BLaER1 (cell line): ENCODE measurements around the gene NECTIN4.

Source experiments
- H3K27ac ChIP-seq: shearing (Covaris generic); formaldehyde crosslinking; 2 replicates; pipeline ENCODE4 v1.8.1; 2022
- H3K27me3 ChIP-seq: shearing (Covaris generic); formaldehyde crosslinking; 2 replicates; pipeline ENCODE4 v1.8.1; 2022
- H3K36me3 ChIP-seq: shearing (Covaris generic); formaldehyde crosslinking; 2 replicates; pipeline ENCODE4 v1.8.1; 2022
- H3K4me1 ChIP-seq: shearing (Covaris generic); formaldehyde crosslinking; 2 replicates; pipeline ENCODE4 v1.8.1; 2022
- H3K4me2 ChIP-seq: shearing (Covaris generic); formaldehyde crosslinking; 2 replicates; pipeline ENCODE4 v1.8.1; 2022
- H3K4me3 ChIP-seq: shearing (Covaris generic); formaldehyde crosslinking; 2 replicates; pipeline ENCODE4 v1.8.1; 2022
- H3K9ac ChIP-seq: shearing (Covaris generic); formaldehyde crosslinking; 2 replicates; pipeline ENCODE4 v1.8.1; 2022
- H3K9me3 ChIP-seq: shearing (Covaris generic); formaldehyde crosslinking; 2 replicates; pipeline ENCODE4 v1.8.1; 2022
- H4K20me1 ChIP-seq: shearing (Covaris generic); formaldehyde crosslinking; 2 replicates; pipeline ENCODE4 v1.8.1; 2022
- Cebpa-rat ChIP-seq: shearing (Covaris generic); IDR thresholded peaks from 2 replicates; pipeline ENCODE4 v1.8.1; 2022

NECTIN4 gene

DNA sequence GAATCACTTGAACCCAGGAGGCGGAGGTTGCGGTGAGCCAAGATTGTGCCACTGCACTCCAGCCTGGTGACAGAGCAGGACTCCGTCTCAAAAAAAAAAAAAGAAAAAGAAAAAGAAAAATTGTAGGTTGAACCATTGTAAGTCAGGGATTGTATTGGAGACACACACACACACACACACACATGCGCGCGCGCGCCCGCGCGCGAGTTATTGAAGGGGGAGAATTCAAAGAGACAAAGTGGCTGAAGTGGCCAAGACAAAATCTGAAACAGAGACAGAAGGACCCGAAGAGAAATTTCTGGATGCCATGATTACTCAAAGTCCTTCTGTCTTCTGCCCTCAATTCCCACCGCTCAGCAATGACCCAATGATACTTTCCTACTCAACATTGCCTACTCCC, 5.1 kb upstream of the NECTIN4 start:
- H3K27me3 ChIP-seq = no peaks in the 10 kb centered on the region
- H3K4me3 ChIP-seq = no peak overlapping the region
- no peak for TF ChIP-seq Cebpa-rat
- no peak overlapping the region for H3K27ac ChIP-seq
- peaks cover 11% of the 10 kb centered on the region for H4K20me1 ChIP-seq
- H3K4me1 ChIP-seq = peaks cover 27% of the 10 kb centered on the region
- H3K9ac ChIP-seq = no peak overlapping the region
- peaks cover 8% of the 10 kb centered on the region for H3K36me3 ChIP-seq
- H3K4me2 ChIP-seq = no peak overlapping the region
- no peaks in the 10 kb centered on the region for H3K9me3 ChIP-seq

DNA sequence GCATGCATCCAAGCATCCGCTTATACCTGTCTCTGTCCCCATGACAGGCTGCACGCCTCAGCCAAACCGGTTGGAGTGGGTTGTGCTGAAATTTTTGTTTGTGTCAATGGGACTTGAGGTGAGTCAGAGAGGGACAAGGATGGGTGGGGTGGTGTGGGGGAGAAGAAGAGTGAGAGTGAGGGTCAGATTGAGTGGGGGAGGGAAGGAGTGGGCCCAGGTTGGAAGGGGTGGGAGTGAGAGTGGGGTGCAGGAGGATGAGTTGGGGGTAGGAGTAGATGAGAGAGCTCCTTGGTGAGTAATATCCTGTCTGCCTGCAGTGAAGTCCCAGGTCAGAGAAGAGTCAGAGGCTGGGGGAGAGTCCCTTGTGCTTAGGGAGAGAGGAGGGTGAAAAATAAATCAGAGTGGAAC, 3.3 kb upstream of the NECTIN4 start:
- TF ChIP-seq Cebpa-rat = no peak
- no peak overlapping the region for H3K9ac ChIP-seq
- no peaks in the 10 kb centered on the region for H3K36me3 ChIP-seq
- no peaks in the 10 kb centered on the region for H3K9me3 ChIP-seq
- no peaks in the 10 kb centered on the region for H4K20me1 ChIP-seq
- H3K27ac ChIP-seq = no peak overlapping the region
- no peak overlapping the region for H3K4me2 ChIP-seq
- no peak overlapping the region for H3K4me3 ChIP-seq
- H3K4me1 ChIP-seq = peaks cover 9% of the 10 kb centered on the region
- no peaks in the 10 kb centered on the region for H3K27me3 ChIP-seq

DNA sequence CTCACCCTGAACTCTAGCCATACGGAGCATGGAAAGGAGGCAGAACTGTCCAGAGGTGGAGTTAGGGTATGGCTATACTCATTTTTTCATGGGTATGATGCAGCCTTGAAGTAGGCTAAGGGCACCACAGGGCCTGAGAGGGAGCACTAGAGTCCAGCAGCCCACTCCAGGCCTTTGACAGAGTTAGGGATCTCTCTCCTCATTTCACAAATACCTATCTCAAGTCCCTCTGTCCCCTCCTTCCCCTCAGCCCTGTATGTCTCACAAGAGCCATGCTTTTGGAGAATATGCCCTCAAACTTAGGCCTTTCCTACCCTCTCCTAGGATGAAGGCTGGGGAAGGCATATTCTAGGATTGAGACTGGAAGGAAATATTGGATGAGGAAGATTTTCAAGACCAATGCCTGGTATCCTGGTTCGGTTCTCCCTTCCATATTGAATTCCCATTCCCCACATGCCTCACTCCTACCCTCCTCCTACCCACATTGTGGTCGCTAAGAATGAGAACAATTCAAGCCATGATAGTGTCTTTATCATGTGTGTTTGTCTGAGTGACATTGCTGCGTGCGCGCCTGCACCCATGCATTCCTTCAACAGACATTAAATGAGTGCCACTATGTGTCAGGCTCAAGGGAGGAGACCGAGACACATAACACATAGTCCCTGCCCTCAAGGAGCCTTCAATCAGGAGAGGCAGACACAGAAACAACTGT, 2.6 kb upstream of the NECTIN4 start:
- Histone ChIP-seq H3K9ac (no peak overlapping the region), H3K4me3 (no peak overlapping the region), H3K4me2 (no peak overlapping the region), H3K4me1 (peaks cover 3% of the 10 kb centered on the region), H4K20me1 (no peaks in the 10 kb centered on the region), H3K36me3 (no peaks in the 10 kb centered on the region), H3K27me3 (no peaks in the 10 kb centered on the region), H3K9me3 (no peaks in the 10 kb centered on the region), H3K27ac (no peak overlapping the region)
- no peak for TF ChIP-seq Cebpa-rat

DNA sequence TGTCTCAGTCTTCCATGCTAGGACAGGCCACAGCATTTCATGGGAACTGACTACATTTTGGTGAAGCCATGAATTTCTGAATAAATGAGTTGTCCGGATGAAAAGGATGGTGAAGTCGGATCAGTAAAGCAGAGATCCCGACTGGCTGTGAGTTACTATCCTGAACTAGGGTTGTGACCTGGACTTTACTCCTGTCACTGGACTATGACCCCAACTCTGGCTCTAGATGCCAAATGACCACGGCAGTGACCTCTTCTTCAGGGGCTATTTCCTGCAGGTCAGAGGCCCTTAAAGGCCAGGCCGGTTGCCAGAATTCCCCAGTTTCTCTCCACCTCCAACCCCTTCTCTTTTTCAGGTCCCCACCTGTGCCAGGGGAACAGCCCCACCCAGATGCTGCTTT, 1.7 kb upstream of the NECTIN4 start:
- no peak for TF ChIP-seq Cebpa-rat
- Histone ChIP-seq H3K4me2 (no peak overlapping the region), H3K4me3 (no peak overlapping the region), H3K4me1 (no peaks in the 10 kb centered on the region), H3K27ac (no peak overlapping the region), H3K9ac (no peak overlapping the region), H3K9me3 (no peaks in the 10 kb centered on the region), H3K27me3 (no peaks in the 10 kb centered on the region), H3K36me3 (no peaks in the 10 kb centered on the region), H4K20me1 (no peaks in the 10 kb centered on the region)

DNA sequence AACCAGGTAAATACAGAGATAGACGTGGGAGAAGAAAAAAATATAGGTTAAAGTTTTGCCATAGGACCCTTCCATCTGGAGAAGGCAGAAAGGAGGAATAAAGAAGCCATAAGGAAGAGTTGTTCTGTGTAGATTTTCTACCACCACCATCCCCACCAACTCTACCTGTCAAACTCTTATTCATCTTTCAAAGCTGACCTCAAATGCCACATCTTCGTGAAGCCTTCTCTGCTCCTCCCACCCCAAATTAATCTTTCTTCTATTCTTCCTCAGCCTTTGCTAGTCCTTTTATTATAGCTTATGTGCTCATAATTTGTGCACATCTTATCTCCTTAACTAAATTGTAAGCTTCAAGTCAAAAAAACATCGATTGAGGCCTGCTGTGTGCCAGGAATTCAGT, 1.3 kb upstream of the NECTIN4 start:
- Histone ChIP-seq H3K27ac (no peak overlapping the region), H3K9ac (no peak overlapping the region), H3K27me3 (no peaks in the 10 kb centered on the region), H3K4me1 (no peaks in the 10 kb centered on the region), H3K36me3 (no peaks in the 10 kb centered on the region), H3K9me3 (no peaks in the 10 kb centered on the region), H3K4me3 (no peak overlapping the region), H3K4me2 (no peak overlapping the region), H4K20me1 (no peaks in the 10 kb centered on the region)
- no peak for TF ChIP-seq Cebpa-rat

DNA sequence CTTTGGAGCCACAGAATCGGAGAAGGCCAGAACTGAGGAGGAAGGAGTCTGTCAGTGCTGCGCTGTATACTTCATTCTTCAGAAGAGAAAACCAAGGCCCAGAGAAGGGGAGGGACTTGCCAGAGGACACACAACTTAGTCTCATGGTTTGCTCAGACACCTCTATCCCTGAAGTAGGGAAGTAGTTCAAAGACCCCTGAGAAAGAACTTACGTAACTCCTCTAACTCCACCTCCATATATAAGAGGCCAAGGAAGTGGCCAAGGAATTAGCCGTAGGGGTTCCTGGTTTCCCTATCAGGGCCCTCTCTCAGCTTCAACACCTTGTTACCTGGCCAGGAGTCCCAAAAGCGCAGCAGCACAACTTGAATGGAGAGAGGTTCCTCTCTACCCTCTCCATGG, 580 bp upstream of the NECTIN4 start:
- Histone ChIP-seq H3K27ac (no peak overlapping the region), H3K9me3 (no peaks in the 10 kb centered on the region), H3K4me1 (no peaks in the 10 kb centered on the region), H3K36me3 (no peaks in the 10 kb centered on the region), H3K4me2 (no peak overlapping the region), H3K4me3 (no peak overlapping the region), H4K20me1 (no peaks in the 10 kb centered on the region), H3K27me3 (no peaks in the 10 kb centered on the region), H3K9ac (no peak overlapping the region)
- TF ChIP-seq Cebpa-rat = no peak

DNA sequence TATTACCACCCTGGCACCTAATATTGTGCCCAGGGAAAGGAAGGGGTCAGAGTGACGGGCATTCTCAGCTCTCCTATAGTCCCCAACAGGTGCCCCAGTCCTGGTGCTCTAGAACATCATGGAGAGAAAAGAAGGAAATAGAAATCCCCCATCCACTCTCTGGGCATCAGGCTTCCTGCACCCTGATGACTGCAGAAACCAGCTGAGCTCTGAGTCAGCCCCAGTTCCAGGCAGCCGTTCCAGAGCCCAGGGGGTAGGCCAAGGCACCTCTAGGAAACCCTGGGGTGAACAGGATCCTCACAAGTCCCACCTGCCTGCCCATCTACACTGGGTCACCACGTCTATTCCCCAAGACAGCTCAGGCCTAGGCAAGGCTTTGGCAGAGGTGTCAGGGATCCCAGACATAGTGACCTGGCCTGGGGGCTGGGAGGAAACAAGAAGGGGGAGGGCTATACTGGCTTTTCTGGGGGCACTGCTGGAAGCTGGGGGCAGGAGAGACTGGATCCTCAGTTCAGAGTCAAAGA, 709 bp downstream of the NECTIN4 start:
- no peaks in the 10 kb centered on the region for H3K4me1 ChIP-seq
- H3K27me3 ChIP-seq = no peaks in the 10 kb centered on the region
- H3K4me3 ChIP-seq = no peak overlapping the region
- no peak overlapping the region for H3K27ac ChIP-seq
- no peaks in the 10 kb centered on the region for H3K36me3 ChIP-seq
- H3K9me3 ChIP-seq = no peaks in the 10 kb centered on the region
- no peak overlapping the region for H3K4me2 ChIP-seq
- no peaks in the 10 kb centered on the region for H4K20me1 ChIP-seq
- TF ChIP-seq Cebpa-rat = no peak
- H3K9ac ChIP-seq = no peak overlapping the region

DNA sequence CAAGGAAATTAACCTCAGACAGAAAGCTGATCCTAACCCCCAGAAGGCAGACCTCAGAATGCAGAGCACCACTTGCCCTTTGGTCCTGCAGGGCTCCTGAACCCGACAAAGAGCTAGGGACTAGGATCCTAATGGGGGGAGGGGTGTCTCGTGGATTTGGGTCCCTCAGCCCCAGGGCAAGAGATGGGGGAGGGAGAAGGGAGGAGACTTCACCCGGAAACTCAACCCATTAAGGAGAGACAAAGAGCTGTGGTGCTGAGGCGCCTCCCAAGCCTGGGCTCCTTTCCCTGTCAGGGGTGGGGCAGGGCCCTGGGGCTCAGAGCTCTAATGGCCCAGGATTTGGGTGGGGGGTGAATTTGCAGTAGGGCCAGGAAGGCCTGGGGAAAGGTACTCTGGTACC, 2.9 kb downstream of the NECTIN4 start:
- Histone ChIP-seq H3K27ac (no peak overlapping the region), H4K20me1 (no peaks in the 10 kb centered on the region), H3K36me3 (no peaks in the 10 kb centered on the region), H3K4me3 (no peak overlapping the region), H3K9me3 (no peaks in the 10 kb centered on the region), H3K9ac (no peak overlapping the region), H3K4me2 (no peak overlapping the region), H3K4me1 (no peaks in the 10 kb centered on the region), H3K27me3 (no peaks in the 10 kb centered on the region)
- TF ChIP-seq Cebpa-rat = no peak

DNA sequence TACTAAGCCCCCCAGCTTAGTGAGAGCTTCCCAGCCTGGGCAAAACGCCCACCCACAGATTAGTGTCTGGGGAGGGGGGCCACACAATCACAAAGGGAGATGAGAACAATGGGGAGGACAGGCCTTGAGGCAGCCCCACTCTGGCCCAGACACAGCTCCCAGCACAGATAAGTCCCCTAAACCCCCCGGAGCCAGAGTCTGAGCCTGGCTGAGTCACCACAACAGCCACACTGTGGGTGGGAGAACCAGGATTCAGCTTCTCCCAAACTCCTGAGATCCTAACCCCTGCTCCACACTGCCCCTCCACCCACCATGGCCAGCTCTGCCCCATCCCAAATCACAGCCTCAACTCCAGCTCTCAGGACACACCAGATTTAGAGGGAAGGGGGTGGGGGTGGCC, 4.2 kb downstream of the NECTIN4 start:
- H4K20me1 ChIP-seq = no peaks in the 10 kb centered on the region
- H3K4me2 ChIP-seq = no peak overlapping the region
- no peak overlapping the region for H3K9ac ChIP-seq
- TF ChIP-seq Cebpa-rat = no peak
- no peaks in the 10 kb centered on the region for H3K4me1 ChIP-seq
- H3K9me3 ChIP-seq = no peaks in the 10 kb centered on the region
- H3K36me3 ChIP-seq = no peaks in the 10 kb centered on the region
- no peak overlapping the region for H3K27ac ChIP-seq
- no peaks in the 10 kb centered on the region for H3K27me3 ChIP-seq
- no peak overlapping the region for H3K4me3 ChIP-seq

DNA sequence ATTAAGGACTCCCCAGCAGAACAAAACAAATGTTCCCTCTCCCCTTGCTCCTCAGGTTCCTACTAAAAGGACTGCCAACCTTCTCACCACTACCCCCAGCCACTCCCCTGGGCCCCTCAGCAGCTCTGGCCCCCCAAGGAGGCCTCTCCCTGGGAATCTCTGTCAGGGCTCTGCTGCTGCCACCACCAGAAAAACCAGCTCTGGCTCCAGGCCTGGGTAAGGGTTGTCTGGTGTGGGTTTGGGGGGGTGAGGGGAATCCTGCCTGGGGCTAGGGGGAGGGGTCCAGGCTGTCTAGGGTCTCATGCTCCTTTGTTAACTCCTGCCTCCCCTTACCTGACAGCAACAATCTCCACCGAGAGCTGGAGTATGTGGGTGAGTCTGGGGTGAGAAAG, 4.8 kb downstream of the NECTIN4 start:
- H3K4me1 ChIP-seq = no peaks in the 10 kb centered on the region
- no peaks in the 10 kb centered on the region for H3K36me3 ChIP-seq
- H3K4me2 ChIP-seq = no peak overlapping the region

More for the DNA sequence above, 4.8 kb downstream of the NECTIN4 start:
- Histone ChIP-seq H3K9ac (no peak overlapping the region), H3K4me3 (no peak overlapping the region), H3K9me3 (no peaks in the 10 kb centered on the region), H3K27me3 (no peaks in the 10 kb centered on the region), H3K27ac (no peak overlapping the region), H4K20me1 (no peaks in the 10 kb centered on the region)
- TF ChIP-seq Cebpa-rat = no peak
